ENCODE measurements around the gene ANAPC16. TPM values are rescaled to one million over a fixed set of nuclear protein-coding genes. Genes with fewer than 3 reads are reported as not detected.

Gene ANAPC16
- total and polyA plus RNA-seq, 2 experiments from 2014 or later, result 77.5 to 126 TPM

DNA sequence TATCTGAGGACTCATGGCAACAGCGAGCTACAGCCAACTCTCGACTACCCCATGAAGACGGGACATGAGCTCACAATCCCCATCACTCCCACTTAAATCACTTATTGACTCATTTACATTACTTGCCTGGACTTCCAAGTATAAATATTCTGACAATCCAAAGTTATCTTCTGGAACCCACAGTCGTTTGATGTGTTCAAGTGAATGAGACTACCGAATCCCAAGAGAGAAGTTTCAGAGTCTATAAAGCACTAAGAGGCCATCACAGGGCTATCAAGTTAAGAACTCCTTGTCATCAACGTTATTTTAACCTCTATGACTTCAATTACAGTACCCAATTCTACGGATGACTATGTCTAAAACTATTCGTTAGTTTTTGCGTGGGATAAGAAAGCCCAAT lies 11.5 kb upstream of the ANAPC16 start (continued):
- TF ChIP-seq, protein P1, sequence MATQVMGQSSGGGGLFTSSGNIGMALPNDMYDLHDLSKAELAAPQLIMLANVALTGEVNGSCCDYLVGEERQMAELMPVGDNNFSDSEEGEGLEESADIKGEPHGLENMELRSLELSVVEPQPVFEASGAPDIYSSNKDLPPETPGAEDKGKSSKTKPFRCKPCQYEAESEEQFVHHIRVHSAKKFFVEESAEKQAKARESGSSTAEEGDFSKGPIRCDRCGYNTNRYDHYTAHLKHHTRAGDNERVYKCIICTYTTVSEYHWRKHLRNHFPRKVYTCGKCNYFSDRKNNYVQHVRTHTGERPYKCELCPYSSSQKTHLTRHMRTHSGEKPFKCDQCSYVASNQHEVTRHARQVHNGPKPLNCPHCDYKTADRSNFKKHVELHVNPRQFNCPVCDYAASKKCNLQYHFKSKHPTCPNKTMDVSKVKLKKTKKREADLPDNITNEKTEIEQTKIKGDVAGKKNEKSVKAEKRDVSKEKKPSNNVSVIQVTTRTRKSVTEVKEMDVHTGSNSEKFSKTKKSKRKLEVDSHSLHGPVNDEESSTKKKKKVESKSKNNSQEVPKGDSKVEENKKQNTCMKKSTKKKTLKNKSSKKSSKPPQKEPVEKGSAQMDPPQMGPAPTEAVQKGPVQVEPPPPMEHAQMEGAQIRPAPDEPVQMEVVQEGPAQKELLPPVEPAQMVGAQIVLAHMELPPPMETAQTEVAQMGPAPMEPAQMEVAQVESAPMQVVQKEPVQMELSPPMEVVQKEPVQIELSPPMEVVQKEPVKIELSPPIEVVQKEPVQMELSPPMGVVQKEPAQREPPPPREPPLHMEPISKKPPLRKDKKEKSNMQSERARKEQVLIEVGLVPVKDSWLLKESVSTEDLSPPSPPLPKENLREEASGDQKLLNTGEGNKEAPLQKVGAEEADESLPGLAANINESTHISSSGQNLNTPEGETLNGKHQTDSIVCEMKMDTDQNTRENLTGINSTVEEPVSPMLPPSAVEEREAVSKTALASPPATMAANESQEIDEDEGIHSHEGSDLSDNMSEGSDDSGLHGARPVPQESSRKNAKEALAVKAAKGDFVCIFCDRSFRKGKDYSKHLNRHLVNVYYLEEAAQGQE (IDR thresholded peaks at IDR 0.05; ENCODE audit: unreplicated experiment), result no peak
- no peak for TF ChIP-seq STAT1 (IDR thresholded peaks at IDR 0.05; ENCODE audit: unreplicated experiment)
- TF ChIP-seq EZH2 (IDR thresholded peaks at IDR 0.05; ENCODE audit: low read depth, unreplicated experiment), result no peak
- no peak for TF ChIP-seq JUNB (IDR thresholded peaks at IDR 0.05; ENCODE audit: unreplicated experiment)
- no peak for TF ChIP-seq NANOG (IDR thresholded peaks at IDR 0.05; ENCODE audit: borderline replicate concordance)
- TF ChIP-seq POLR2AphosphoS5 (IDR thresholded peaks at IDR 0.05; ENCODE audit: low read depth), result no peak
- TF ChIP-seq, protein P2, sequence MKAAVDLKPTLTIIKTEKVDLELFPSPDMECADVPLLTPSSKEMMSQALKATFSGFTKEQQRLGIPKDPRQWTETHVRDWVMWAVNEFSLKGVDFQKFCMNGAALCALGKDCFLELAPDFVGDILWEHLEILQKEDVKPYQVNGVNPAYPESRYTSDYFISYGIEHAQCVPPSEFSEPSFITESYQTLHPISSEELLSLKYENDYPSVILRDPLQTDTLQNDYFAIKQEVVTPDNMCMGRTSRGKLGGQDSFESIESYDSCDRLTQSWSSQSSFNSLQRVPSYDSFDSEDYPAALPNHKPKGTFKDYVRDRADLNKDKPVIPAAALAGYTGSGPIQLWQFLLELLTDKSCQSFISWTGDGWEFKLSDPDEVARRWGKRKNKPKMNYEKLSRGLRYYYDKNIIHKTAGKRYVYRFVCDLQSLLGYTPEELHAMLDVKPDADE (IDR thresholded peaks at IDR 0.05), result no peak
- no peak for TF ChIP-seq ZNF114 (CRISPR knock-in tag; IDR thresholded peaks at IDR 0.05)

DNA sequence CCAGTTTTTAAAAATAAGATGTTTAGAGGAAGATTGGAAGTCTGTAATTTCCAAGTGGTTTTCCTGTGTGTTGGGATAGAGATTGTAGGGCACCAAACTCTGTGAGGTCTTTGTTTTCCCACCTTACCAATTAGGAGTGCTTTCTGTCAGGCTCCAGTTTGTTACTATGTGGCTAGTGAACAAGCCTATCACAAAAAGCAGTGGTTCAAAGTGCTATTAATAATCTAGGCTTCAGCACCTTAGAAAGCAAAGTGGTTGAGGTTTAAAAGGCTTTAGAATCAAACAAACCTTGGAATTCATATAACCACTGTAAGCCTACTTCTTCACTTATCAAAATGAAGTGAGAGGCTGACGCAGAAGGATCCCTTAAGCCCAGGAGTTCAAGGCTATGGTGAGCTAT lies 11.1 kb upstream of the ANAPC16 start:
- Histone ChIP-seq H3K4me3 (no peak overlapping the region), H3F3A (replicated peaks; ENCODE audit: low read depth) (peaks cover 7% of the 10 kb centered on the region; the same call in 1 of the 2 replicates), H3K27me3 (ENCODE audit: insufficient read depth) (no peaks in the 10 kb centered on the region), H2AFZ (no peak overlapping the region), H3K4me1 (ENCODE audit: insufficient read depth) (no peaks in the 10 kb centered on the region), H3K9me2 (ENCODE audit: insufficient read depth) (no peaks in the 10 kb centered on the region), H3K36me3 (ENCODE audit: insufficient read depth) (peaks cover 6% of the 10 kb centered on the region; the same call in 1 of the 2 replicates), H3K27ac (ENCODE audit: low read depth) (no peak overlapping the region), H3K79me2 (replicated peaks; ENCODE audit: insufficient read depth) (no peaks in the 10 kb centered on the region), H3K4me2 (no peak overlapping the region), H4K20me1 (replicated peaks; ENCODE audit: insufficient read depth) (no peaks in the 10 kb centered on the region; the same call in 1 of the 2 replicates)
- H3K27me3 Mint-ChIP-seq (ENCODE audit: insufficient read depth, low read depth, poor library complexity), result peaks cover under 1% of the 10 kb centered on the region
- H3K4me3 Mint-ChIP-seq, result no peak overlapping the region
- DNase-seq (ENCODE audit: low spot score) (no peak), ATAC-seq (no peak)
- H3K4me1 Mint-ChIP-seq, result no peaks in the 10 kb centered on the region
- peaks cover 34% of the 10 kb centered on the region; the same call in 2 of the 3 replicates for H3K36me3 Mint-ChIP-seq (ENCODE audit: low read depth)
- H3K27ac Mint-ChIP-seq, result no peak overlapping the region
- no peaks in the 10 kb centered on the region for H3K9me3 Mint-ChIP-seq
- TF ChIP-seq EZH2 (IDR thresholded peaks at IDR 0.05; ENCODE audit: low read depth, unreplicated experiment) (no peak), NANOG (IDR thresholded peaks at IDR 0.05; ENCODE audit: borderline replicate concordance) (no peak), ZNF331 (CRISPR knock-in tag; IDR thresholded peaks at IDR 0.05; ENCODE audit: low read depth) (no peak), JUNB (IDR thresholded peaks at IDR 0.05; ENCODE audit: unreplicated experiment) (no peak), STAT1 (IDR thresholded peaks at IDR 0.05; ENCODE audit: unreplicated experiment) (no peak)
- TF ChIP-seq, protein P1 (IDR thresholded peaks at IDR 0.05; ENCODE audit: unreplicated experiment), result no peak
- TF ChIP-seq, protein P3, sequence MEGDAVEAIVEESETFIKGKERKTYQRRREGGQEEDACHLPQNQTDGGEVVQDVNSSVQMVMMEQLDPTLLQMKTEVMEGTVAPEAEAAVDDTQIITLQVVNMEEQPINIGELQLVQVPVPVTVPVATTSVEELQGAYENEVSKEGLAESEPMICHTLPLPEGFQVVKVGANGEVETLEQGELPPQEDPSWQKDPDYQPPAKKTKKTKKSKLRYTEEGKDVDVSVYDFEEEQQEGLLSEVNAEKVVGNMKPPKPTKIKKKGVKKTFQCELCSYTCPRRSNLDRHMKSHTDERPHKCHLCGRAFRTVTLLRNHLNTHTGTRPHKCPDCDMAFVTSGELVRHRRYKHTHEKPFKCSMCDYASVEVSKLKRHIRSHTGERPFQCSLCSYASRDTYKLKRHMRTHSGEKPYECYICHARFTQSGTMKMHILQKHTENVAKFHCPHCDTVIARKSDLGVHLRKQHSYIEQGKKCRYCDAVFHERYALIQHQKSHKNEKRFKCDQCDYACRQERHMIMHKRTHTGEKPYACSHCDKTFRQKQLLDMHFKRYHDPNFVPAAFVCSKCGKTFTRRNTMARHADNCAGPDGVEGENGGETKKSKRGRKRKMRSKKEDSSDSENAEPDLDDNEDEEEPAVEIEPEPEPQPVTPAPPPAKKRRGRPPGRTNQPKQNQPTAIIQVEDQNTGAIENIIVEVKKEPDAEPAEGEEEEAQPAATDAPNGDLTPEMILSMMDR (conservative IDR thresholded peaks at IDR 0.05; ENCODE audit: low read depth in 2 of 2), result no peak

Data from GM23338 (cell line).